Astrocyte (in vitro differentiated cells and primary cell): ENCODE measurements around the gene ST3GAL2. TPM values are rescaled to one million over a fixed set of nuclear protein-coding genes. Genes with fewer than 3 reads are reported as not detected.

Experiments
- DNase-seq: peaks from one replicate; pipeline ENCODE4 v3.0.0-alpha.2; 2010; ENCODE audit warnings: low read depth
- FAIRE-seq: peaks from 2 replicates; lab custom pipeline; 2011; peaks lifted over from hg19 to GRCh38; lab: Jason Lieb, UNC
- H2AFZ ChIP-seq: 2 replicates; pipeline ENCODE4 v1.6.0; 2012; ENCODE audit warnings: low read depth, low read length, inconsistent platforms
- H3K27ac ChIP-seq: 2 replicates; pipeline ENCODE4 v1.5.1; 2011; ENCODE audit warnings: low read depth, low read length, inconsistent platforms
- H3K27me3 ChIP-seq: 2 replicates; pipeline ENCODE4 v1.6.0; 2011; ENCODE audit warnings: low read length, inconsistent platforms; ENCODE audit not compliant: insufficient read depth
- H3K36me3 ChIP-seq: 2 replicates; pipeline ENCODE4 v1.5.1; 2011; ENCODE audit warnings: low read length, inconsistent platforms; ENCODE audit not compliant: insufficient read depth
- H3K4me1 ChIP-seq: 2 replicates; pipeline ENCODE4 v1.5.1; 2011; ENCODE audit warnings: low read length, inconsistent platforms; ENCODE audit not compliant: insufficient read depth
- H3K4me2 ChIP-seq: 2 replicates; pipeline ENCODE4 v1.6.0; 2012; ENCODE audit warnings: low read length, inconsistent platforms
- H3K4me3 ChIP-seq: 2 replicates; pipeline ENCODE4 v1.5.1; 2011; ENCODE audit warnings: low read depth, mild to moderate bottlenecking, low read length, inconsistent platforms; ENCODE audit not compliant: insufficient read depth
- H3K79me2 ChIP-seq: 2 replicates; pipeline ENCODE4 v1.6.0; 2012; ENCODE audit warnings: mild to moderate bottlenecking, low read length, inconsistent platforms; ENCODE audit not compliant: insufficient read depth
- H3K9ac ChIP-seq: 2 replicates; pipeline ENCODE4 v1.6.0; 2012; ENCODE audit warnings: mild to moderate bottlenecking, low read length, inconsistent platforms
- H3K9me3 ChIP-seq: 2 replicates; pipeline ENCODE4 v1.5.1; 2012; ENCODE audit warnings: low read depth, mild to moderate bottlenecking, low read length, inconsistent platforms; ENCODE audit not compliant: insufficient read depth
- H4K20me1 ChIP-seq: 2 replicates; pipeline ENCODE4 v1.6.0; 2012; ENCODE audit warnings: low read length, inconsistent platforms; ENCODE audit not compliant: insufficient read depth
- H3K27ac Mint-ChIP-seq: one replicate; pipeline ENCODE4 v1.8.0; 2021; ENCODE audit warnings: mild to moderate bottlenecking, mixed read lengths; ENCODE audit not compliant: unreplicated experiment
- H3K27me3 Mint-ChIP-seq: one replicate; pipeline ENCODE4 v1.8.0; 2021; ENCODE audit warnings: low read depth, mixed read lengths; ENCODE audit not compliant: unreplicated experiment
- H3K36me3 Mint-ChIP-seq: one replicate; pipeline ENCODE4 v1.8.0; 2021; ENCODE audit warnings: low read depth, mixed read lengths; ENCODE audit not compliant: unreplicated experiment
- H3K4me1 Mint-ChIP-seq: one replicate; pipeline ENCODE4 v1.8.0; 2021; ENCODE audit warnings: low read depth, mixed read lengths; ENCODE audit not compliant: unreplicated experiment
- H3K4me3 Mint-ChIP-seq: one replicate; pipeline ENCODE4 v1.8.0; 2021; ENCODE audit warnings: mild to moderate bottlenecking, moderate library complexity, mixed read lengths; ENCODE audit not compliant: unreplicated experiment
- H3K9me3 Mint-ChIP-seq: one replicate; pipeline ENCODE4 v1.8.0; 2021; ENCODE audit warnings: mild to moderate bottlenecking, mixed read lengths; ENCODE audit not compliant: unreplicated experiment
- CTCF ChIP-seq: IDR thresholded peaks from 2 replicates; pipeline ENCODE4 v1.5.1; 2011; ENCODE audit warnings: low read depth, mild to moderate bottlenecking, inconsistent platforms, low read length, moderate library complexity; ENCODE audit not compliant: insufficient read depth
- EZH2 ChIP-seq: IDR thresholded peaks from 2 replicates; pipeline ENCODE4 v1.6.1; 2012; ENCODE audit warnings: mild to moderate bottlenecking, low read length, inconsistent platforms; ENCODE audit not compliant: insufficient read depth
- total RNA-seq: library from RNA; stranded (reverse); gene quantifications from 2 replicates; pipeline ENCODE4 v1.2.1, GENCODE V29; 2021

The ST3GAL2 gene
- total RNA-seq, 1 donor from 2014 or later: 108 TPM

GRCh38 chr16:70468776-70469525 lies 30.1 kb upstream of the ST3GAL2 start:
- Histone ChIP-seq H3K36me3 (no peaks in the 10 kb centered on the region), H3K27ac (no peak overlapping the region), H3K4me3 (no peak overlapping the region), H3K4me2 (no peak overlapping the region), H2AFZ (no peak overlapping the region), H3K9ac (no peak overlapping the region), H3K79me2 (no peaks in the 10 kb centered on the region), H3K9me3 (no peaks in the 10 kb centered on the region), H3K27me3 (no peaks in the 10 kb centered on the region), H4K20me1 (no peaks in the 10 kb centered on the region), H3K4me1 (no peaks in the 10 kb centered on the region)
- Mint-ChIP-seq H3K4me1 (no peaks in the 10 kb centered on the region), H3K36me3 (peaks cover 16% of the 10 kb centered on the region), H3K27me3 (peaks cover 2% of the 10 kb centered on the region), H3K27ac (no peak overlapping the region), H3K4me3 (no peak overlapping the region), H3K9me3 (no peaks in the 10 kb centered on the region)
- FAIRE-seq: no peak
- no peak for TF ChIP-seq CTCF
- DNase-seq: no peak

GRCh38 chr16:70467608-70468007 lies 28.7 kb upstream of the ST3GAL2 start:
- Mint-ChIP-seq H3K27me3 (peaks cover 2% of the 10 kb centered on the region), H3K4me1 (no peaks in the 10 kb centered on the region), H3K27ac (no peak overlapping the region), H3K4me3 (no peak overlapping the region), H3K9me3 (no peaks in the 10 kb centered on the region), H3K36me3 (peaks cover 11% of the 10 kb centered on the region)
- Histone ChIP-seq H3K9ac (no peak overlapping the region), H3K4me1 (no peaks in the 10 kb centered on the region), H4K20me1 (no peaks in the 10 kb centered on the region), H3K4me3 (no peak overlapping the region), H2AFZ (no peak overlapping the region), H3K4me2 (no peak overlapping the region), H3K9me3 (no peaks in the 10 kb centered on the region), H3K27ac (no peak overlapping the region), H3K79me2 (no peaks in the 10 kb centered on the region), H3K36me3 (no peaks in the 10 kb centered on the region), H3K27me3 (no peaks in the 10 kb centered on the region)
- TF ChIP-seq CTCF (no peak), EZH2 (no peak)
- FAIRE-seq (no peak), DNase-seq (no peak)

- Mint-ChIP-seq H3K36me3 (peaks cover 11% of the 10 kb centered on the region), H3K27ac (no peak overlapping the region), H3K9me3 (no peaks in the 10 kb centered on the region), H3K4me1 (no peaks in the 10 kb centered on the region), H3K4me3 (no peak overlapping the region), H3K27me3 (peaks cover 2% of the 10 kb centered on the region)
- TF ChIP-seq CTCF (no peak), EZH2 (no peak)
- no peaks in the 10 kb centered on the region for H3K9me3 ChIP-seq
- FAIRE-seq (no peak), DNase-seq (no peak)
- no peaks in the 10 kb centered on the region for H4K20me1 ChIP-seq
- H3K27me3 ChIP-seq: no peaks in the 10 kb centered on the region
- no peaks in the 10 kb centered on the region for H3K79me2 ChIP-seq
- no peaks in the 10 kb centered on the region for H3K4me1 ChIP-seq
- H3K9ac ChIP-seq: no peak overlapping the region
- H3K27ac ChIP-seq: no peak overlapping the region
- no peak overlapping the region for H3K4me3 ChIP-seq
- no peaks in the 10 kb centered on the region for H3K36me3 ChIP-seq
- H2AFZ ChIP-seq: no peak overlapping the region
- no peak overlapping the region for H3K4me2 ChIP-seq
Measured at GRCh38 chr16:70467113-70467512, 28.2 kb upstream of the ST3GAL2 start.
